Measurements from ENCODE around the gene NOP56. TPM values are rescaled to one million over a fixed set of nuclear protein-coding genes. Genes with fewer than 3 reads are reported as not detected.
"Not testable (repeated sequence)": the region's sequence is repeated elsewhere in the genome, so short reads cannot be mapped to it uniquely, and the experiment has no call there.

Gene NOP56
- polyA plus RNA-seq, 10 donors = 135 to 187 (median 152) TPM

- no peak for DNase-seq
These were observed 20.0 kb downstream of the NOP56 start for GRCh38 chr20:2672446-2672845.

GRCh38 chr20:2673453-2673852 lies 21.0 kb downstream of the NOP56 start:
- DNase-seq = no peak

GRCh38 chr20:2680046-2680445 lies 27.6 kb downstream of the NOP56 start:
- no peak for DNase-seq

GRCh38 chr20:2682040-2682439 lies 29.6 kb downstream of the NOP56 start:
- not testable (repeated sequence) for DNase-seq

GRCh38 chr20:2684817-2685216 lies 32.4 kb downstream of the NOP56 start:
- DNase-seq = not testable (repeated sequence)

GRCh38 chr20:2687514-2687913 lies 35.1 kb downstream of the NOP56 start:
- DNase-seq = no peak

GRCh38 chr20:2688041-2688591 lies 35.7 kb downstream of the NOP56 start:
- DNase-seq = peak in 2 of 3 donors; percentile 29 to 57

GRCh38 chr20:2690213-2690612 lies 37.8 kb downstream of the NOP56 start:
- DNase-seq = no peak

- DNase-seq = no peak
These were observed 38.3 kb downstream of the NOP56 start for GRCh38 chr20:2690718-2691117.

GRCh38 chr20:2691127-2691526 lies 38.7 kb downstream of the NOP56 start:
- DNase-seq = no peak

GRCh38 chr20:2691663-2692035 lies 39.2 kb downstream of the NOP56 start:
- peak in 1 of 3 donors; percentile 2 for DNase-seq

GRCh38 chr20:2692036-2692885 lies 39.8 kb downstream of the NOP56 start, which contains the start of gene EBF4:
Gene EBF4 (plus strand): TSS chr20:2692780. CDS start chr20:2693646, 866 bp downstream.
- peak in 2 of 3 donors; percentile 48 to 73 for DNase-seq

GRCh38 chr20:2692886-2693285 lies 40.5 kb downstream of the NOP56 start:
- no peak for DNase-seq

- peak in 2 of 3 donors; percentile 18 to 62 for DNase-seq
These were observed 41.0 kb downstream of the NOP56 start for GRCh38 chr20:2693286-2694007.

GRCh38 chr20:2694008-2694471 lies 41.6 kb downstream of the NOP56 start:
- peak in 1 of 3 donors; percentile 35 for DNase-seq

GRCh38 chr20:2694519-2694918 lies 42.1 kb downstream of the NOP56 start:
- no peak for DNase-seq

GRCh38 chr20:2695206-2695983 lies 43.0 kb downstream of the NOP56 start:
- no peak for DNase-seq

GRCh38 chr20:2695984-2696525 lies 43.6 kb downstream of the NOP56 start:
- DNase-seq = not testable (repeated sequence)

GRCh38 chr20:2696646-2697045 lies 44.2 kb downstream of the NOP56 start:
- DNase-seq = no peak

GRCh38 chr20:2697768-2698167 lies 45.3 kb downstream of the NOP56 start:
- no peak for DNase-seq

- no peak for DNase-seq
These were observed 45.9 kb downstream of the NOP56 start for GRCh38 chr20:2698186-2698817.
